OCI-LY1 (cell line): ENCODE measurements around the gene DDC.
"Not testable (repeated sequence)": the region's sequence is repeated elsewhere in the genome, so short reads cannot be mapped to it uniquely, and the experiment has no call there.

Source experiments
- H2AFZ ChIP-seq: fragments of 200-600 bp; sonication (generic), shearing (Covaris generic); 2 replicates; pipeline ENCODE4 v1.6.0; 2014; ENCODE audit warnings: antibody characterized with exemption, mild to moderate bottlenecking, low read length
- H3F3A ChIP-seq: fragments of 200-600 bp; sonication (generic), shearing (Covaris generic); 2 replicates; pipeline ENCODE4 v1.6.0; 2014; ENCODE audit warnings: mild to moderate bottlenecking, antibody characterized with exemption, low read length, moderate library complexity; ENCODE audit not compliant: insufficient read depth
- H3K27ac ChIP-seq: fragments of 200-600 bp; sonication (generic); 2 replicates; pipeline ENCODE4 v1.5.1; 2014; ENCODE audit warnings: low read length, mixed run types, mild to moderate bottlenecking, low read depth; ENCODE audit not compliant: poor library complexity, severe bottlenecking
- H3K27me3 ChIP-seq: fragments of 200-600 bp; sonication (generic); 2 replicates; pipeline ENCODE4 v1.6.0; 2014; ENCODE audit warnings: antibody characterized with exemption, mild to moderate bottlenecking, low read length, moderate library complexity; ENCODE audit not compliant: insufficient read depth
- H3K36me3 ChIP-seq: fragments of 200-600 bp; sonication (generic); 2 replicates; pipeline ENCODE4 v1.6.1; 2014; ENCODE audit warnings: mild to moderate bottlenecking, antibody characterized with exemption, low read length, moderate library complexity, mixed read lengths; ENCODE audit not compliant: insufficient read depth
- H3K4me1 ChIP-seq: fragments of 200-600 bp; sonication (generic); 2 replicates; pipeline ENCODE4 v1.5.1; 2014; ENCODE audit warnings: mild to moderate bottlenecking, low read length, moderate library complexity; ENCODE audit not compliant: insufficient read depth, severe bottlenecking
- H3K4me2 ChIP-seq: fragments of 200-600 bp; sonication (generic), shearing (Covaris generic); 2 replicates; pipeline ENCODE4 v1.6.1; 2014; ENCODE audit warnings: low read length
- H3K4me3 ChIP-seq: fragments of 200-600 bp; sonication (generic); 2 replicates; pipeline ENCODE4 v1.5.1; 2014; ENCODE audit warnings: low read length, low read depth, mild to moderate bottlenecking, mixed read lengths; ENCODE audit not compliant: poor library complexity, severe bottlenecking
- H3K79me2 ChIP-seq: fragments of 200-600 bp; shearing (Covaris generic); 2 replicates; pipeline ENCODE4 v1.6.1; 2016; ENCODE audit warnings: mixed run types, low read length, mixed read lengths; ENCODE audit not compliant: insufficient read depth
- H3K9ac ChIP-seq: fragments of 200-600 bp; sonication (generic), shearing (Covaris generic); 2 replicates; pipeline ENCODE4 v1.6.1; 2014; ENCODE audit warnings: mild to moderate bottlenecking, low read length, mixed read lengths
- H3K9me2 ChIP-seq: fragments of 200-600 bp; sonication (generic), shearing (Covaris generic); 2 replicates; pipeline ENCODE4 v1.6.1; 2014; ENCODE audit warnings: low read depth, mild to moderate bottlenecking, low read length, mixed read lengths
- H3K9me3 ChIP-seq: fragments of 200-600 bp; shearing (Covaris generic); 2 replicates; pipeline ENCODE4 v1.6.1; 2014; ENCODE audit warnings: low read length, mixed read lengths
- H4K20me1 ChIP-seq: fragments of 200-600 bp; sonication (generic), shearing (Covaris generic); 2 replicates; pipeline ENCODE4 v1.6.0; 2016; ENCODE audit warnings: mild to moderate bottlenecking, low read length; ENCODE audit not compliant: insufficient read depth
- CTCF ChIP-seq: fragments of 200-600 bp; sonication (generic), shearing (Covaris generic); IDR thresholded peaks from 2 replicates; pipeline ENCODE4 v1.5.1; 2017; ENCODE audit warnings: mild to moderate bottlenecking, antibody characterized with exemption, low read length, moderate library complexity, mixed read lengths
- EZH2 ChIP-seq: fragments of 200-600 bp; sonication (generic), shearing (Covaris generic); IDR thresholded peaks from 2 replicates; pipeline ENCODE4 v1.8.0; 2017; ENCODE audit warnings: borderline replicate concordance, mixed run types, mild to moderate bottlenecking, antibody characterized with exemption, low read length, moderate library complexity, mixed read lengths

The DDC gene

DNA sequence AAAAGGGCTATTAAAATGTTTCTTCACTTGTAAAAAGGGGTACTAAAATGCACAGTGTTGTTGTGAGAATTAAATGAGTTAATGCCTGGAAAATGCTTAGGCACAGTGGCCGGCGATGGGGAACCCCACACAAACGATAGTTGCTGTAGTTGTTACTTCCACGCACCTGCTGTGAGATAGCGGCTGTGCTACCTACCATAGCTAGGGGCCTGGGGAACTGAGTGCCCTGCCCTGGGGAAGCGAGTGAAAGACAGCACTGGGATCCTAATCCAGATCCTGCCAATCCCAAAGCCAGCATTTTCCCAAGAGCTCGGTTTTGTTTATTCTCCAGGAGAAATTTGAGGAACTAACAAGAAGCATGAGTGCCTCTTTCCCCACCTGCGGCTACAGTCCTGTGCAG is 27.8 kb downstream of the DDC start:
- no peak overlapping the region for H3K4me2 ChIP-seq

DNA sequence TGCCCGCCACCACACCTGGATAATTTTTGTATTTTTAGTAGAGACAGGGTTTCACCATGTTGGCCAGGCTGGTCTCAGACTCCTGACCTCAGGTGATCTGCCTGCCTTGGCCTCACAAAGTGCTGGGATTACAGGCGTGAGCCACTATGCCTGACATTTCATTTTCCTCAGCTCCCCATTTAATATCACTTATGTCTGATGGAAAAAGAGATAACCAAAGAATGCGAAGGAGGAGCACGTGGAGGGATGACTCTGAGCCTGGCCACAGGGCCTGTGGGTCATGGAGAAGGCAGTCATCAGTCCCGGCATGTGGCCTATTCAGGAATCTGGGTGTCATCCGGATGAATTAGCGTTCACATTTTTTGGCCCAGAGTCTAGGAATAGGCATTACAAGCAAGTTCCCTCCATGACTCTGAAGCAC is 29.9 kb downstream of the DDC start:
- H3K27me3 ChIP-seq, H3K9me2 ChIP-seq, H3K79me2 ChIP-seq, H3K4me1 ChIP-seq, H3K4me2 ChIP-seq, H3K9me3 ChIP-seq, H3K9ac ChIP-seq, H3K36me3 ChIP-seq, H2AFZ ChIP-seq, H4K20me1 ChIP-seq, H3K4me3 ChIP-seq, H3F3A ChIP-seq, H3K27ac ChIP-seq: not testable (repeated sequence)

More for the DNA sequence above, 27.8 kb downstream of the DDC start:
- no peaks in the 10 kb centered on the region for H3K79me2 ChIP-seq
- no peak overlapping the region for H2AFZ ChIP-seq
- H3K27ac ChIP-seq: no peak overlapping the region
- 0 out of 2 replicates have a peak, but pooled peaks cover 7% of the 10 kb centered on the region for H3K27me3 ChIP-seq
- no peaks in the 10 kb centered on the region for H3K9me3 ChIP-seq
- H3F3A ChIP-seq: no peaks in the 10 kb centered on the region
- H3K9me2 ChIP-seq: no peaks in the 10 kb centered on the region
- no peaks in the 10 kb centered on the region for H4K20me1 ChIP-seq
- TF ChIP-seq EZH2 (no peak), CTCF (no peak)
- no peaks in the 10 kb centered on the region for H3K36me3 ChIP-seq
- H3K4me3 ChIP-seq: no peak overlapping the region
- no peaks in the 10 kb centered on the region for H3K4me1 ChIP-seq
- H3K9ac ChIP-seq: no peak overlapping the region

- H3F3A ChIP-seq: no peaks in the 10 kb centered on the region
- no peak overlapping the region for H2AFZ ChIP-seq
- H3K4me2 ChIP-seq: no peak overlapping the region
- H3K4me3 ChIP-seq: no peak overlapping the region
- no peaks in the 10 kb centered on the region for H3K36me3 ChIP-seq
- H4K20me1 ChIP-seq: no peaks in the 10 kb centered on the region
- no peaks in the 10 kb centered on the region for H3K4me1 ChIP-seq
- no peak for TF ChIP-seq EZH2
- no peak; the same call in 1 of the 2 replicates for TF ChIP-seq CTCF
- H3K9me3 ChIP-seq: no peaks in the 10 kb centered on the region
- 0 out of 2 replicates have a peak, but pooled peaks cover 7% of the 10 kb centered on the region for H3K27me3 ChIP-seq
- H3K9me2 ChIP-seq: no peaks in the 10 kb centered on the region
- H3K9ac ChIP-seq: no peak overlapping the region
- no peak overlapping the region for H3K27ac ChIP-seq
- H3K79me2 ChIP-seq: no peaks in the 10 kb centered on the region
These were observed 30.4 kb downstream of the DDC start for GRCh38 chr7:50534690-50535290.

GRCh38 chr7:50533866-50534265 is 31.3 kb downstream of the DDC start:
- no peak overlapping the region for H3K9ac ChIP-seq
- no peak overlapping the region for H3K4me2 ChIP-seq
- H3K27me3 ChIP-seq: 0 out of 2 replicates have a peak, but pooled peaks cover 7% of the 10 kb centered on the region
- TF ChIP-seq CTCF (no peak), EZH2 (no peak)
- no peaks in the 10 kb centered on the region for H4K20me1 ChIP-seq
- no peaks in the 10 kb centered on the region for H3K9me3 ChIP-seq
- H2AFZ ChIP-seq: no peak overlapping the region
- no peaks in the 10 kb centered on the region for H3K79me2 ChIP-seq
- H3F3A ChIP-seq: no peaks in the 10 kb centered on the region
- no peaks in the 10 kb centered on the region for H3K36me3 ChIP-seq
- no peaks in the 10 kb centered on the region for H3K4me1 ChIP-seq
- no peak overlapping the region for H3K27ac ChIP-seq
- H3K4me3 ChIP-seq: no peak overlapping the region
- no peaks in the 10 kb centered on the region for H3K9me2 ChIP-seq
